SHP77 treated with DMSO at 0.1 percent for 48 hours (cell line): Measurements from ENCODE around the gene NELFCD.
"Not testable (repeated sequence)": the region's sequence is repeated elsewhere in the genome, so short reads cannot be mapped to it uniquely, and the experiment has no call there.

Source experiments
- DNase-seq: peaks from one replicate; lab custom pipeline; 2025; lab: John Stamatoyannopoulos, UW

Gene NELFCD

GRCh38 chr20:58980711-58981627 is at the start of gene NELFCD:
Gene NELFCD, plus strand, starts transcription at chr20:58981256. Its CDS starts 54 bp downstream, at chr20:58981310.
- DNase-seq, result peak; percentile 80

- DNase-seq, result no peak
Observed at GRCh38 chr20:58932170-58932569, 48.9 kb upstream of the NELFCD start.

- no peak for DNase-seq
Observed at GRCh38 chr20:58938078-58938477, 43.0 kb upstream of the NELFCD start.

- DNase-seq, result no peak
Observed at GRCh38 chr20:58938541-58938940, 42.5 kb upstream of the NELFCD start.

- DNase-seq, result no peak
Observed at GRCh38 chr20:58941471-58941870, 39.6 kb upstream of the NELFCD start.

- DNase-seq, result no peak
Observed at GRCh38 chr20:58942549-58942948, 38.5 kb upstream of the NELFCD start.

GRCh38 chr20:58944610-58945009 is 36.4 kb upstream of the NELFCD start:
- DNase-seq, result no peak

GRCh38 chr20:58945965-58946631 is 35.0 kb upstream of the NELFCD start:
- no peak for DNase-seq

- not testable (repeated sequence) for DNase-seq
Observed at GRCh38 chr20:58947797-58948388, 33.2 kb upstream of the NELFCD start.

- no peak for DNase-seq
Observed at GRCh38 chr20:58950603-58951002, 30.5 kb upstream of the NELFCD start.

GRCh38 chr20:58953050-58953449 is 28.0 kb upstream of the NELFCD start:
- no peak for DNase-seq

GRCh38 chr20:58956078-58956477 is 25.0 kb upstream of the NELFCD start:
- DNase-seq, result no peak

- no peak for DNase-seq
Observed at GRCh38 chr20:58959652-58960051, 21.4 kb upstream of the NELFCD start.

GRCh38 chr20:58963060-58963584 is 17.9 kb upstream of the NELFCD start:
- DNase-seq, result no peak

- DNase-seq, result not testable (repeated sequence)
Observed at GRCh38 chr20:58963922-58964321, 17.1 kb upstream of the NELFCD start.

- no peak for DNase-seq
Observed at GRCh38 chr20:58965270-58966064, 15.6 kb upstream of the NELFCD start.

GRCh38 chr20:58967652-58968429 is 13.2 kb upstream of the NELFCD start:
- no peak for DNase-seq

- DNase-seq, result no peak
Observed at GRCh38 chr20:58969439-58969838, 11.6 kb upstream of the NELFCD start.

- DNase-seq, result no peak
Observed at GRCh38 chr20:58970146-58970545, 10.9 kb upstream of the NELFCD start.

GRCh38 chr20:58971429-58971828 is 9.6 kb upstream of the NELFCD start:
- DNase-seq, result no peak

GRCh38 chr20:58973179-58973578 is 7.9 kb upstream of the NELFCD start:
- DNase-seq, result no peak
